Glutamatergic neuron (in vitro differentiated cells): ENCODE data around the gene CIITA. TPM values are rescaled to one million over a fixed set of nuclear protein-coding genes. Genes with fewer than 3 reads are reported as not detected.

Experiments used
- DNase-seq: peaks from one replicate; pipeline ENCODE4 v3.0.0; 2022
- H3K27ac Mint-ChIP-seq: one replicate; pipeline ENCODE4 v1.8.0; 2020; ENCODE audit warnings: mild to moderate bottlenecking, mixed read lengths, inconsistent platforms; ENCODE audit not compliant: unreplicated experiment
- H3K27me3 Mint-ChIP-seq: one replicate; pipeline ENCODE4 v1.8.0; 2020; ENCODE audit warnings: mild to moderate bottlenecking, moderate library complexity, mixed read lengths, inconsistent platforms; ENCODE audit not compliant: unreplicated experiment
- H3K36me3 Mint-ChIP-seq: one replicate; pipeline ENCODE4 v1.8.0; 2020; ENCODE audit warnings: mild to moderate bottlenecking, mixed read lengths, inconsistent platforms; ENCODE audit not compliant: unreplicated experiment
- H3K4me1 Mint-ChIP-seq: one replicate; pipeline ENCODE4 v1.8.0; 2020; ENCODE audit warnings: mild to moderate bottlenecking, low read depth, mixed read lengths, inconsistent platforms; ENCODE audit not compliant: unreplicated experiment
- H3K4me3 Mint-ChIP-seq: one replicate; pipeline ENCODE4 v1.8.0; 2020; ENCODE audit warnings: mild to moderate bottlenecking, mixed read lengths, inconsistent platforms; ENCODE audit not compliant: unreplicated experiment
- H3K9me3 Mint-ChIP-seq: one replicate; pipeline ENCODE4 v1.8.0; 2020; ENCODE audit warnings: mild to moderate bottlenecking, moderate library complexity, mixed read lengths, inconsistent platforms; ENCODE audit not compliant: unreplicated experiment
- total RNA-seq: library from RNA; stranded (reverse); fragmentation: NEBNext Ultra II Directional; extraction: Animal tissue kit (Norgen Biotek cat#: 25700); gene quantifications from one replicate; pipeline ENCODE4 v1.2.1, GENCODE V29; 2021; ENCODE audit not compliant: unreplicated experiment
- TF ChIP-seq, protein P1 (sequence below): fragments of 200-600 bp; sonication (generic); IDR thresholded peaks from one replicate; pipeline ENCODE4 v1.5.0; 2021; ENCODE audit not compliant: partially characterized antibody, unreplicated experiment

The CIITA gene
- total RNA-seq, 1 donor from 2014 or later = 0.69 TPM

- H3K4me3 Mint-ChIP-seq = peak overlapping the region; percentile 91
- H3K27ac Mint-ChIP-seq = no peak overlapping the region
- DNase-seq = no peak
- H3K36me3 Mint-ChIP-seq = no peaks in the 10 kb centered on the region
- peaks cover 7% of the 10 kb centered on the region for H3K27me3 Mint-ChIP-seq
- peaks cover 13% of the 10 kb centered on the region for H3K9me3 Mint-ChIP-seq
- TF ChIP-seq, protein P1, sequence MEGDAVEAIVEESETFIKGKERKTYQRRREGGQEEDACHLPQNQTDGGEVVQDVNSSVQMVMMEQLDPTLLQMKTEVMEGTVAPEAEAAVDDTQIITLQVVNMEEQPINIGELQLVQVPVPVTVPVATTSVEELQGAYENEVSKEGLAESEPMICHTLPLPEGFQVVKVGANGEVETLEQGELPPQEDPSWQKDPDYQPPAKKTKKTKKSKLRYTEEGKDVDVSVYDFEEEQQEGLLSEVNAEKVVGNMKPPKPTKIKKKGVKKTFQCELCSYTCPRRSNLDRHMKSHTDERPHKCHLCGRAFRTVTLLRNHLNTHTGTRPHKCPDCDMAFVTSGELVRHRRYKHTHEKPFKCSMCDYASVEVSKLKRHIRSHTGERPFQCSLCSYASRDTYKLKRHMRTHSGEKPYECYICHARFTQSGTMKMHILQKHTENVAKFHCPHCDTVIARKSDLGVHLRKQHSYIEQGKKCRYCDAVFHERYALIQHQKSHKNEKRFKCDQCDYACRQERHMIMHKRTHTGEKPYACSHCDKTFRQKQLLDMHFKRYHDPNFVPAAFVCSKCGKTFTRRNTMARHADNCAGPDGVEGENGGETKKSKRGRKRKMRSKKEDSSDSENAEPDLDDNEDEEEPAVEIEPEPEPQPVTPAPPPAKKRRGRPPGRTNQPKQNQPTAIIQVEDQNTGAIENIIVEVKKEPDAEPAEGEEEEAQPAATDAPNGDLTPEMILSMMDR = no peak
- peaks cover 33% of the 10 kb centered on the region for H3K4me1 Mint-ChIP-seq
Measured at GRCh38 chr16:10945065-10945787, 68.2 kb downstream of the CIITA start.

GRCh38 chr16:10946308-10946707, 69.3 kb downstream of the CIITA start:
- TF ChIP-seq, protein P1 = no peak
- no peak for DNase-seq
- peaks cover 36% of the 10 kb centered on the region for H3K4me1 Mint-ChIP-seq
- H3K27ac Mint-ChIP-seq = no peak overlapping the region
- H3K36me3 Mint-ChIP-seq = no peaks in the 10 kb centered on the region
- peaks cover 7% of the 10 kb centered on the region for H3K27me3 Mint-ChIP-seq
- peaks cover 5% of the 10 kb centered on the region for H3K9me3 Mint-ChIP-seq
- peak overlapping the region; percentile 91 for H3K4me3 Mint-ChIP-seq

DNA sequence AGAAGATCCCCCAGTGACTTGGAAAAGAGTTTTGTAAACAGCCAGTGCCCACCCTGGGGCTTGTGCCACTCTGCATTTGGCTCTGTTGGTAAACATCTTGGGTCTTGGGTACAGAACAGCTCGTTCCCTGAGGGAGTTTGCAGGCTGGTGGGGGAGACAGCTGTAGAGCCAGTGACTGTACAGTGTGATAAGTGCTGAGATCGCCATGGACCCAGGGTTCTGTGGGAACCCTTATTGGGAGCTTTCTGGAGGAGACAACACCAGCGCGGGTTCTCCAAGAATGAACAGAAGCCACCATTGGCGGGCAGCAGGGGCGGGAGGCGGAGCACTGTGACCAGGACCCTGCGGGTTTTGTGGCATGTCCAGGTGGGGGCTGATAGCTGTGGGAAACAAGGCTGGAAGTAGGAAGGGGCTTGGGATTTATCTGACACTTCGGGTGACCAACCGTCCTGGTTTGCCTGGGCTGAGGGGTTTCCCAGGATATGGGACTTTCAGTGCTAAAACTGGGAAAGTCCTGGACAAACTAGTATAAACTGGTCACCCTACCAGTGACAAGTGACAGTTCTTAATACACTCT, 70.3 kb downstream of the CIITA start:
- Mint-ChIP-seq H3K36me3 (no peaks in the 10 kb centered on the region), H3K4me1 (peaks cover 38% of the 10 kb centered on the region), H3K4me3 (no peak overlapping the region), H3K9me3 (peaks cover 3% of the 10 kb centered on the region), H3K27me3 (peaks cover 3% of the 10 kb centered on the region), H3K27ac (peak overlapping the region; percentile 35)
- DNase-seq = no peak
- TF ChIP-seq, protein P1 = no peak

DNA sequence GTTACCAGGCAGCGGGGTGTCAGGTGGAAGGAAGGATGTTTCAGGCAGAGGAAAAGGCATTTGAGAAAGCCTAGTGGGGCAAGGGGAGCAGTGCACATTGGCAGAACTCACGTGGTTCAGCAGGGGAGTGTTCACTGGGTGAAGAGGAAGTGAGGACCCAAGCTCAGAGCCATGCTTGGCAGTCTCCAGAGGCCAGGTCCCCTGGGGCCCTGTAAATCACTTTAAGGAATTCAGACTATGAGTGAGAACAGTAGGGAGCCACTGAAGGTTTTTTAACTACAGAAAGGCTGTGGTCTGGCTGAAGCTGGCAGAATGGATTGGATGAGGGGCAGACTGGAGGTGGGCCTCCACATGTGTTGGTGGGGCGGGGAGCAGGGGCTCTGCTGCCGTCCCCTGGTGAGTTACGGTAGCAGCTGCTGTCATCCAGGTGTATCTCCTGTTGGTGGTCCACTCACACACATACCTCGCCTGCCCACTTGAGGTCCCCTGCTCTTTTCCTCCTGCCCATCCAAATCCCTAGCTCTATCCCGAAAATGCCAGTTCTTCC, 72.5 kb downstream of the CIITA start:
- peaks cover 38% of the 10 kb centered on the region for H3K4me1 Mint-ChIP-seq
- peak overlapping the region; percentile 28 for H3K27ac Mint-ChIP-seq

More for the DNA sequence above, 72.5 kb downstream of the CIITA start:
- TF ChIP-seq, protein P1 = peak; percentile 21
- Mint-ChIP-seq H3K4me3 (no peak overlapping the region), H3K9me3 (peaks cover 3% of the 10 kb centered on the region), H3K36me3 (no peaks in the 10 kb centered on the region), H3K27me3 (no peaks in the 10 kb centered on the region)
- no peak for DNase-seq
